GM12878 (cell line): ENCODE measurements around the gene KIF22. TPM values are rescaled to one million over a fixed set of nuclear protein-coding genes. Genes with fewer than 3 reads are reported as not detected.

Source experiments
- ATAC-seq: fragments of 200-7000 bp; cut with Tn5 transposase; 3 replicates; pipeline ENCODE4 v1.9.1; 2020; ENCODE audit warnings: mild to moderate bottlenecking, moderate library complexity
- BruUV-seq: library from RNA; stranded (reverse); fragments of 400-500 nt; replicated peaks from 2 replicates; lab custom pipeline; 2021; lab: Mats Ljungman, UMichigan
- CTCF ChIA-PET: fragments of 300-600 bp; sonication (Branson Sonifier 250); formaldehyde crosslinking; extraction: SDS; loops from one replicate; lab custom pipeline; 2021; ENCODE audit warnings: inconsistent platforms; lab: Yijun Ruan, JAX
- POLR2A ChIA-PET: fragments of 350-600 bp; formaldehyde crosslinking; extraction: SDS; loops from one replicate; lab custom pipeline; 2021; ENCODE audit warnings: inconsistent platforms; lab: Charles Lee
- RAD21 ChIA-PET: fragments of 300-600 bp; sonication (Branson Sonifier 250); formaldehyde crosslinking; loops from one replicate; lab custom pipeline; 2023; ENCODE audit warnings: antibody characterized with exemption; ENCODE audit not compliant: unreplicated experiment; lab: Charles Lee
- SMC1A ChIA-PET: fragments of 300-600 bp; sonication (Branson Sonifier 250); formaldehyde crosslinking; loops from one replicate; lab custom pipeline; 2023; ENCODE audit not compliant: unreplicated experiment, uncharacterized antibody; lab: Charles Lee
- DNase-seq: peaks from one replicate; pipeline ENCODE4 v3.0.0-alpha.2; 2011; ENCODE audit warnings: low read depth, low spot score
- FAIRE-seq: peaks from 3 replicates; lab custom pipeline; 2011; peaks lifted over from hg19 to GRCh38; lab: Jason Lieb, UNC
- H2AFZ ChIP-seq: 2 replicates; pipeline ENCODE4 v1.6.0; 2011; ENCODE audit warnings: low read depth, low read length, control low read depth; ENCODE audit not compliant: control insufficient read depth
- H3K27ac ChIP-seq: 2 replicates; pipeline ENCODE4 v1.5.1; 2011; ENCODE audit warnings: control low read depth; ENCODE audit not compliant: control insufficient read depth, insufficient read depth
- H3K27me3 ChIP-seq, 2 experiments: replicated peaks in 1 of 2; 2 replicates each; pipeline versions ENCODE4 v1.6.0 to v1.6.1; 2011; ENCODE audit warnings: low read length in 1 of 2; ENCODE audit not compliant: control insufficient read depth in 2 of 2, insufficient read depth in 2 of 2
- H3K36me3 ChIP-seq, 2 experiments: 2 replicates each; pipeline ENCODE4 v1.5.1; 2011; ENCODE audit warnings: low read length in 1 of 2; ENCODE audit not compliant: control insufficient read depth in 2 of 2, insufficient read depth in 2 of 2
- H3K4me1 ChIP-seq: 2 replicates; pipeline ENCODE4 v1.6.1; 2011; ENCODE audit warnings: mild to moderate bottlenecking, low read length, moderate library complexity, mixed read lengths; ENCODE audit not compliant: control insufficient read depth, insufficient read depth
- H3K4me2 ChIP-seq: 2 replicates; pipeline ENCODE4 v1.6.0; 2011; ENCODE audit warnings: control low read depth; ENCODE audit not compliant: control insufficient read depth, insufficient read depth
- H3K4me3 ChIP-seq: fragments of 200-600 bp; sonication (generic); 2 replicates; pipeline ENCODE4 v1.5.1; 2016
- H3K79me2 ChIP-seq: 2 replicates; pipeline ENCODE4 v1.6.0; 2011; ENCODE audit warnings: low read length; ENCODE audit not compliant: control insufficient read depth, insufficient read depth
- H3K9ac ChIP-seq: 2 replicates; pipeline ENCODE4 v1.8.0; 2011; ENCODE audit warnings: low read length, control low read depth, mixed read lengths; ENCODE audit not compliant: control insufficient read depth, insufficient read depth
- H3K9me3 ChIP-seq: replicated peaks from 3 replicates; pipeline ENCODE4 v1.5.1; 2011; ENCODE audit warnings: mild to moderate bottlenecking, low read length; ENCODE audit not compliant: control insufficient read depth, insufficient read depth
- H4K20me1 ChIP-seq: 2 replicates; pipeline ENCODE4 v1.6.0; 2011; ENCODE audit not compliant: control insufficient read depth, insufficient read depth
- CBFB ChIP-seq: IDR thresholded peaks from 2 replicates; pipeline ENCODE4 v1.6.1; 2016; ENCODE audit warnings: antibody characterized with exemption, low read depth
- CBX3 ChIP-seq: fragments of 200-600 bp; sonication (generic); IDR thresholded peaks from 2 replicates; pipeline ENCODE4 v1.6.1; 2016; ENCODE audit warnings: low read depth, borderline replicate concordance
- EED ChIP-seq: sonication (generic); IDR thresholded peaks from 2 replicates; pipeline ENCODE4 v1.6.1; 2016; ENCODE audit warnings: antibody characterized with exemption, low read depth
- ETV6 ChIP-seq, 2 experiments: fragments of 450-650 bp in 1 of 2; IDR thresholded peaks in 1 of 2; conservative IDR thresholded peaks in 1 of 2; 2 replicates each; pipeline ENCODE4 v1.6.1; 2014; ENCODE audit warnings: antibody characterized with exemption in 1 of 2, borderline replicate concordance in 1 of 2, low read depth in 1 of 2, mild to moderate bottlenecking in 1 of 2, moderate library complexity in 1 of 2
- GATAD2B ChIP-seq: fragments of 450-650 bp; conservative IDR thresholded peaks from 2 replicates; pipeline ENCODE4 v1.6.1; 2017; ENCODE audit warnings: low read depth, mild to moderate bottlenecking, moderate library complexity
- KLF5 ChIP-seq: fragments of 450-650 bp; IDR thresholded peaks from 2 replicates; pipeline ENCODE4 v1.6.1; 2014; ENCODE audit warnings: mild to moderate bottlenecking; ENCODE audit not compliant: partially characterized antibody
- NBN ChIP-seq: fragments of 450-650 bp; IDR thresholded peaks from 2 replicates; pipeline ENCODE4 v1.6.1; 2016
- NRF1 ChIP-seq: conservative IDR thresholded peaks from 2 replicates; pipeline ENCODE4 v1.6.1; 2011; ENCODE audit warnings: mild to moderate bottlenecking, low read depth, low read length, improper control_type of control experiment
- PAX5 ChIP-seq: IDR thresholded peaks from 2 replicates; pipeline ENCODE4 v1.6.1; 2011; ENCODE audit warnings: low read depth, low read length, borderline replicate concordance
- POLR2AphosphoS2 ChIP-seq: IDR thresholded peaks from 2 replicates; pipeline ENCODE4 v1.6.1; 2011; ENCODE audit warnings: low read depth, mild to moderate bottlenecking, low read length, improper control_type of control experiment, moderate library complexity
- PRDM15 ChIP-seq: fragments of 450-650 bp; formaldehyde crosslinking; IDR thresholded peaks from 2 replicates; pipeline ENCODE4 v1.4.0; 2020; ENCODE audit warnings: mild to moderate bottlenecking, moderate library complexity
- ZBTB11 ChIP-seq: fragments of 450-650 bp; formaldehyde crosslinking; IDR thresholded peaks from 2 replicates; pipeline ENCODE4 v1.5.0; 2022; ENCODE audit warnings: mild to moderate bottlenecking, missing genetic modification characterization
- ZNF207 ChIP-seq: fragments of 450-650 bp; IDR thresholded peaks from 2 replicates; pipeline ENCODE4 v1.6.1; 2014; ENCODE audit warnings: antibody characterized with exemption, mild to moderate bottlenecking, borderline replicate concordance
- WGBS: methylation state at CpG from one replicate; pipeline ENCODE4 v1.1.6; 2016; ENCODE audit warnings: low lambda C conversion rate; ENCODE audit not compliant: insufficient replicate concordance, insufficient coverage; ENCODE audit errors: missing lambda C conversion rate; 5-methylcytosine and 5-hydroxymethylcytosine counted together
- in situ Hi-C: fragments of 300-500 bp; cut with MboI; formaldehyde crosslinking; loops from 9 replicates; pipeline ENCODE4 v1.14.3; 2018; ENCODE audit warnings: mixed read lengths
- intact Hi-C: fragments of 100-400 bp; cut with micrococcal nuclease; formaldehyde crosslinking; loops from one replicate; pipeline ENCODE4 v1.14.2; 2022; ENCODE audit not compliant: unreplicated experiment
- polyA plus RNA-seq, 11 experiments: library from polyadenylated mRNA; depleted of rRNA in 4 of 11; unstranded in 6 of 11; stranded (reverse) in 5 of 11; fragments of >200 nt; fragmentation: Nextera tagmentation in 4 of 11; fragmentation: Illumina TruSeq in 1 of 11; extraction: Ambion mirVana in 4 of 11; extraction: Trizol in 1 of 11; gene quantifications; 1 replicate in 1 of 11; 2 replicates in 10 of 11; pipeline versions ENCODE4 v1.2.1 to v1.2.3, GENCODE V29; 2011 to 2016; ENCODE audit warnings: inconsistent platforms in 2 of 11, missing spikeins in 2 of 11, low read depth in 1 of 11
- total RNA-seq, 4 experiments: library from RNA; depleted of rRNA in 3 of 4; stranded (reverse); fragments of >200 nt in 3 of 4; fragmentation: Illumina TruSeq in 1 of 4; extraction: Trizol in 1 of 4; gene quantifications; 2 replicates each; pipeline versions ENCODE4 v1.2.1 to v1.2.3, GENCODE V29; 2013 to 2021

Gene KIF22
- total and polyA plus RNA-seq, 10 of the 15 experiments (the other 5 are each of a cell fraction or from before 2014, with no cell fraction given) = 7.6 to 158 (median 132) TPM

GRCh38 chr16:29821643-29822115, 31.1 kb downstream of the KIF22 start:
- H2AFZ ChIP-seq = no peak overlapping the region
- ChIA-PET RAD21 (interaction anchor here (0.6 to 7.9 kb wide), 6 partner anchors 14 to 837 kb away, joined by 3 to 51 read pairs (median 6); partner anchors contain the start of gene LAT), CTCF (interaction anchor here (1.0 to 8.3 kb wide), 4 partner anchors 13 to 194 kb away, joined by 4 to 99 read pairs (median 14); no protein-coding TSS in a partner anchor), SMC1A (interaction anchor here (0.9 to 7.8 kb wide), 2 partner anchors 27 to 211 kb away, joined by 4 to 48 read pairs; no protein-coding TSS in a partner anchor), POLR2A (interaction anchor here (0.5 to 5.5 kb wide), 12 partner anchors 10 to 1364 kb away, joined by 3 to 40 read pairs (median 5); partner anchors contain the start of genes ALDOA, C16orf54, CDIPT and KIF22)
- H4K20me1 ChIP-seq = 0 out of 2 replicates have a peak, but pooled peaks cover 3% of the 10 kb centered on the region
- WGBS = 63% methylated on average over 7 of the region's 7 CpGs
- no peak for FAIRE-seq
- in situ Hi-C loops = no loop called here
- H3K9me3 ChIP-seq = no peaks in the 10 kb centered on the region
- H3K27me3 ChIP-seq = no peaks in the 10 kb centered on the region
- peak overlapping the region; percentile 94 for H3K4me3 ChIP-seq
- H3K9ac ChIP-seq = peak overlapping the region; percentile 91
- H3K79me2 ChIP-seq = peaks cover 65% of the 10 kb centered on the region
- peak overlapping the region; percentile 91 for H3K27ac ChIP-seq
- peaks cover 0 to 2% of the 10 kb centered on the region in 2 experiments; a peak in 1 of 4 replicates for H3K36me3 ChIP-seq
- BruUV-seq = no TSS peak
- H3K4me1 ChIP-seq = peaks cover 22% of the 10 kb centered on the region
- intact Hi-C loops = loop anchor here (5.0 kb wide), 1 partner anchor 41 kb away; the partner anchor contains the start of gene CDIPT
- DNase-seq = no peak
- H3K4me2 ChIP-seq = peak overlapping the region; percentile 96
- ATAC-seq = no peak
- TF ChIP-seq NBN (no peak), EED (no peak), GATAD2B (no peak), POLR2AphosphoS2 (no peak), PAX5 (no peak), ZBTB11 (CRISPR knock-in tag) (no peak), ETV6 (conservative IDR thresholded peaks at IDR 0.05 in 1 of 2, IDR thresholded peaks at IDR 0.05 in 1 of 2; ENCODE audit: borderline replicate concordance in 1 of 2, low read depth in 1 of 2) (no peak), ZNF207 (no peak), KLF5 (no peak), CBFB (no peak), CBX3 (no peak), PRDM15 (CRISPR knock-in tag) (no peak), NRF1 (no peak)
